Smooth muscle cell (in vitro differentiated cells): ENCODE data around the gene PRPF19. TPM values are rescaled to one million over a fixed set of nuclear protein-coding genes. Genes with fewer than 3 reads are reported as not detected.

Experiments used
- DNase-seq: peaks from one replicate; lab custom pipeline; 2025; ENCODE audit not compliant: unreplicated experiment; lab: John Stamatoyannopoulos, UW
- H2AFZ ChIP-seq: fragments of 200-600 bp; sonication (generic); 2 replicates; pipeline ENCODE4 v1.6.0; 2016; ENCODE audit warnings: antibody characterized with exemption, low read depth, mild to moderate bottlenecking
- H3F3A ChIP-seq: fragments of 200-600 bp; sonication (generic); 2 replicates; pipeline ENCODE4 v1.6.0; 2017; ENCODE audit warnings: antibody characterized with exemption, low read depth
- H3K27ac ChIP-seq: fragments of 200-600 bp; sonication (generic); 2 replicates; pipeline ENCODE4 v1.5.1; 2016; ENCODE audit warnings: low read depth, mild to moderate bottlenecking
- H3K27me3 ChIP-seq: fragments of 200-600 bp; sonication (generic); 2 replicates; pipeline ENCODE4 v1.6.1; 2016; ENCODE audit warnings: low read depth, mild to moderate bottlenecking
- H3K36me3 ChIP-seq: fragments of 200-600 bp; sonication (generic); 2 replicates; pipeline ENCODE4 v1.5.1; 2016; ENCODE audit warnings: low read depth
- H3K4me1 ChIP-seq: fragments of 200-600 bp; sonication (generic); 2 replicates; pipeline ENCODE4 v1.5.1; 2016; ENCODE audit warnings: low read depth
- H3K4me2 ChIP-seq: fragments of 200-600 bp; sonication (generic); 2 replicates; pipeline ENCODE4 v1.6.0; 2016; ENCODE audit warnings: mild to moderate bottlenecking
- H3K4me3 ChIP-seq: fragments of 200-600 bp; sonication (generic); 2 replicates; pipeline ENCODE4 v1.5.1; 2016; ENCODE audit warnings: mild to moderate bottlenecking
- H3K79me2 ChIP-seq: fragments of 200-600 bp; sonication (generic); 2 replicates; pipeline ENCODE4 v1.6.0; 2016; ENCODE audit warnings: low read depth, mild to moderate bottlenecking
- H3K9ac ChIP-seq: fragments of 200-600 bp; sonication (generic); 2 replicates; pipeline ENCODE4 v1.6.0; 2016; ENCODE audit warnings: low read depth
- H3K9me3 ChIP-seq: fragments of 200-600 bp; sonication (generic); replicated peaks from 2 replicates; pipeline ENCODE4 v1.5.1; 2016; ENCODE audit warnings: low read depth
- H4K20me1 ChIP-seq: fragments of 200-600 bp; sonication (generic); 2 replicates; pipeline ENCODE4 v1.6.0; 2016; ENCODE audit warnings: low read depth
- WGBS: methylation state at CpG from one replicate; pipeline ENCODE4 v1.1.7; 2016; ENCODE audit warnings: low lambda C conversion rate; 5-methylcytosine and 5-hydroxymethylcytosine counted together
- polyA plus RNA-seq: library from polyadenylated mRNA; unstranded; fragments of >200 nt; fragmentation: Nextera tagmentation; extraction: Ambion mirVana; gene quantifications from 2 replicates; pipeline ENCODE4 v1.2.1, GENCODE V29; 2016
- total RNA-seq: library from RNA; depleted of rRNA; stranded (reverse); fragments of >200 nt; gene quantifications from 2 replicates; pipeline ENCODE4 v1.2.3, GENCODE V29; 2014
- TF ChIP-seq, protein P1 (sequence below): fragments of 200-600 bp; sonication (generic); IDR thresholded peaks from 2 replicates; pipeline ENCODE4 v1.5.1; 2017; ENCODE audit warnings: borderline replicate concordance, mild to moderate bottlenecking, antibody characterized with exemption; ENCODE audit not compliant: insufficient read depth, poor library complexity, severe bottlenecking

PRPF19 gene
- total and polyA plus RNA-seq, 2 experiments from 2014 or later, result 10.2 to 33.0 TPM

DNA sequence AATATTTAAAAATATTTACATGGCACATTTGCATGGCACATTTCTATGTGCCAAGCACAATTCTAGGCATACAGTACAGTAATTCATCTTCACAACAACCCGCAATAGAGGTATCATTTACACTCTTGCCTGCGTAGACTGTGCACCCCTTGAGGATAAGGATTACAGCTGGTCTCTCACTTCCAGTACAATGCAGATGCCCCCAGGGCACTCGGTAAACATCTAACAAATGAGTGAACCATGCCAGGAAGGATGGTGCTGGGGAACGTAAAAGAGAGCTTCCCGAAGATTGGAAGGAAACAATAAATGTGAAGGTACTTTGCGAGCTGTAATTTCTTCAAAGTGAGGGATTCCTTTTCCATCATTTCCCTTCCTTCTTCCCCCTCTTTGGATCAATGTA lies 1.3 kb downstream of the PRPF19 start:
- Histone ChIP-seq H3K36me3 (no peaks in the 10 kb centered on the region), H3K9me3 (no peaks in the 10 kb centered on the region), H3K27me3 (no peaks in the 10 kb centered on the region), H3K4me3 (peak overlapping the region; percentile 76), H3K9ac (peak overlapping the region; percentile 87), H3K27ac (peak overlapping the region; percentile 85), H3K4me1 (peaks cover 6% of the 10 kb centered on the region), H3F3A (peaks cover 5% of the 10 kb centered on the region), H4K20me1 (peaks cover 33% of the 10 kb centered on the region), H2AFZ (no peak overlapping the region), H3K79me2 (peaks cover 25% of the 10 kb centered on the region), H3K4me2 (peak overlapping the region; percentile 89)
- no peak for DNase-seq
- TF ChIP-seq, protein P1, sequence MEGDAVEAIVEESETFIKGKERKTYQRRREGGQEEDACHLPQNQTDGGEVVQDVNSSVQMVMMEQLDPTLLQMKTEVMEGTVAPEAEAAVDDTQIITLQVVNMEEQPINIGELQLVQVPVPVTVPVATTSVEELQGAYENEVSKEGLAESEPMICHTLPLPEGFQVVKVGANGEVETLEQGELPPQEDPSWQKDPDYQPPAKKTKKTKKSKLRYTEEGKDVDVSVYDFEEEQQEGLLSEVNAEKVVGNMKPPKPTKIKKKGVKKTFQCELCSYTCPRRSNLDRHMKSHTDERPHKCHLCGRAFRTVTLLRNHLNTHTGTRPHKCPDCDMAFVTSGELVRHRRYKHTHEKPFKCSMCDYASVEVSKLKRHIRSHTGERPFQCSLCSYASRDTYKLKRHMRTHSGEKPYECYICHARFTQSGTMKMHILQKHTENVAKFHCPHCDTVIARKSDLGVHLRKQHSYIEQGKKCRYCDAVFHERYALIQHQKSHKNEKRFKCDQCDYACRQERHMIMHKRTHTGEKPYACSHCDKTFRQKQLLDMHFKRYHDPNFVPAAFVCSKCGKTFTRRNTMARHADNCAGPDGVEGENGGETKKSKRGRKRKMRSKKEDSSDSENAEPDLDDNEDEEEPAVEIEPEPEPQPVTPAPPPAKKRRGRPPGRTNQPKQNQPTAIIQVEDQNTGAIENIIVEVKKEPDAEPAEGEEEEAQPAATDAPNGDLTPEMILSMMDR, result no peak
- 70% methylated on average over 6 of the region's 6 CpGs for WGBS

DNA sequence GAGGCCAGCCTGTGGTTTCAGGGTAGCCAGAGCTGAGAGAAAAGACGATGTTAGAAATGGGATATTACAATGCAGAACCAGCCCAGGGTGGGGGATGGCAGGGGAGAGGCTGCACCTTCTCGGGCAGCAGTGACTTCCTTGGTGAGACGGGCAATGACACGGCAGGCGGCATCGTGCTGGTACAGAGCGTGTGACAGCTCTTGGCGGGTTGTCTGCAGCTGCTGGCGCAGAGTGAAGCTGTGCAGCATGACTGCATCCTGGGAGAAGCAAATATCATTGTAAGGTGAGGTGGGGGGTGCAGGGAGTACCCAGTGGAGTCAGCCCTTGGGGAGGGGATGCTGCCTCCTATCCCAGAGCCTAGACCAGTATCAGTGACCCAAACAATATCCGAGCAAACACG lies 3.8 kb downstream of the PRPF19 start:
- H3K27ac ChIP-seq, result no peak overlapping the region
- DNase-seq, result no peak
- peaks cover 8% of the 10 kb centered on the region for H3F3A ChIP-seq
- H3K4me1 ChIP-seq, result peaks cover 6% of the 10 kb centered on the region
- H3K4me3 ChIP-seq, result no peak overlapping the region
- H4K20me1 ChIP-seq, result peaks cover 37% of the 10 kb centered on the region
- no peak overlapping the region for H3K9ac ChIP-seq
- no peaks in the 10 kb centered on the region for H3K9me3 ChIP-seq
- H2AFZ ChIP-seq, result no peak overlapping the region
- peaks cover 7% of the 10 kb centered on the region for H3K36me3 ChIP-seq
- no peaks in the 10 kb centered on the region for H3K27me3 ChIP-seq
- TF ChIP-seq, protein P1, result no peak
- H3K79me2 ChIP-seq, result peaks cover 25% of the 10 kb centered on the region
- WGBS, result 98% methylated on average over 11 of the region's 11 CpGs
- H3K4me2 ChIP-seq, result no peak overlapping the region

DNA sequence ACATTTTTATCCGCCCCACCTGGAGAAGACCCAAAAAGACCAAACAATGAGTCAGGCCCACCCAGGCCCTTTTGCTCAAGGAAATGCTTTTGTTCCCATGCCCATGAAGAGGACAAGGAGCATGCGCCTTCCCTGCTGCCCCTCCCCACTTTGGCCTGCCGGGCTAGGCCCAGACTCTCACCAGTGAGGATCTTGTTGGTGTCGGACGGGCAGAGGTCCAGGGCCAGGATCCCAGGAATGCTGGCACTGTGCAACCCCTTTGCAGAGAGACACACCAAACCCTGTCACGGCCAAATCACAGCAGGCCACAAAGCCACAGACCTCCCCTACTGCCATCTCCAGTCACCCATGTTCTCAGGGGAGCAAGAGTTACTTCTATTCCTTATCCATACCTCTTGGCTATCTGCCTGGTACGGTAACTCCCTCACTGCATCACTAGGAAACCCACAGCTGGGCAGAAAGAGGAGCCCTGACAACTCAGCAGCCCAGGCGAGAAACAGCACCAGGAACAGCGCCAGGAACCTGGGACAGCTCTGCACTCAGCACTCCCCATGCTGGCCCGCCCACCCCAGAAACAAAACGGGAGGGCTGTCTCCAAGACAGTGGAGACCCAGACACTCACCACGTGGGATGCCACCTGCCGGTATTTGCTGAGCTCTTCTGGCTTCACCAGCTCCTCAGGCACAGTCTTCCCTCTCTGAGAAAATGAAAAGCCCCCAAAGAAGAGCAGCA lies 5.5 kb downstream of the PRPF19 start:
- no peaks in the 10 kb centered on the region for H3K27me3 ChIP-seq
- peaks cover 16% of the 10 kb centered on the region for H3K36me3 ChIP-seq
- WGBS, result 93% methylated on average over 13 of the region's 13 CpGs
- peaks cover 6% of the 10 kb centered on the region for H3K4me1 ChIP-seq
- peaks cover 24% of the 10 kb centered on the region for H3K79me2 ChIP-seq
- TF ChIP-seq, protein P1, result no peak
- no peak overlapping the region for H3K27ac ChIP-seq
- H3K4me3 ChIP-seq, result no peak overlapping the region
- no peak overlapping the region for H3K4me2 ChIP-seq
- DNase-seq, result no peak
- H3K9me3 ChIP-seq, result no peaks in the 10 kb centered on the region
- H4K20me1 ChIP-seq, result peaks cover 37% of the 10 kb centered on the region
- H3F3A ChIP-seq, result peaks cover 8% of the 10 kb centered on the region
- H2AFZ ChIP-seq, result no peak overlapping the region
- H3K9ac ChIP-seq, result no peak overlapping the region

DNA sequence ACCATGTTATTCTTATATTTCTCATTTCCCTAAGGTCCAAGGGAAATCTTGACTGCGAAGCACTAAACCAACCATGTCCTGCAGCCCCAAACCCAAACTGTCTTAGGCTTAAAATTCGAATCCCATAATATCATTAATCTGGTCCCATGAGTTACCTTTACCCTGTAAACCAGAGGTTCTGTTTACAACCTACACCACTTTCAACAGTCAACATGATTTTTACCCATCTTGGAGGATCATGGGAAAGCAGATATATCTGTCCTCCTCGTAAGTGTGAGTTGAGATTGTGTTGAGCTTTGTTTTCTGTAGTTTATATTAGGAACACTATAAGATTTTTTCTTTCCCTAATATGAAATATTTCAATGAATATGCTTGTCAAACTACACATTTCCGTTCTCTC lies 6.4 kb downstream of the PRPF19 start:
- H3K9ac ChIP-seq, result no peak overlapping the region
- peaks cover 17% of the 10 kb centered on the region for H3K36me3 ChIP-seq
- TF ChIP-seq, protein P1, result no peak
- no peaks in the 10 kb centered on the region for H3K9me3 ChIP-seq
- peaks cover 8% of the 10 kb centered on the region for H3F3A ChIP-seq
- no peak overlapping the region for H3K4me3 ChIP-seq
- no peak overlapping the region for H3K4me2 ChIP-seq
- DNase-seq, result no peak
- H2AFZ ChIP-seq, result no peak overlapping the region
- H3K4me1 ChIP-seq, result peaks cover 2% of the 10 kb centered on the region
- H3K79me2 ChIP-seq, result peaks cover 16% of the 10 kb centered on the region
- no peaks in the 10 kb centered on the region for H3K27me3 ChIP-seq
- H4K20me1 ChIP-seq, result peaks cover 29% of the 10 kb centered on the region
- no peak overlapping the region for H3K27ac ChIP-seq
- 89% methylated on average over 4 of the region's 4 CpGs for whole genome bisulfite sequencing
